ENCODE data around the gene REV1. TPM values are rescaled to one million over a fixed set of nuclear protein-coding genes. Genes with fewer than 3 reads are reported as not detected.
A peak's percentile ranks its signal among the peaks of the same experiment; 100 is the strongest.

The REV1 gene
- total and polyA plus RNA-seq, 2 of the 13 experiments (the other 11 are each of a cell fraction or from before 2014, with no cell fraction given) = 49.1 to 71.8 TPM

DNA sequence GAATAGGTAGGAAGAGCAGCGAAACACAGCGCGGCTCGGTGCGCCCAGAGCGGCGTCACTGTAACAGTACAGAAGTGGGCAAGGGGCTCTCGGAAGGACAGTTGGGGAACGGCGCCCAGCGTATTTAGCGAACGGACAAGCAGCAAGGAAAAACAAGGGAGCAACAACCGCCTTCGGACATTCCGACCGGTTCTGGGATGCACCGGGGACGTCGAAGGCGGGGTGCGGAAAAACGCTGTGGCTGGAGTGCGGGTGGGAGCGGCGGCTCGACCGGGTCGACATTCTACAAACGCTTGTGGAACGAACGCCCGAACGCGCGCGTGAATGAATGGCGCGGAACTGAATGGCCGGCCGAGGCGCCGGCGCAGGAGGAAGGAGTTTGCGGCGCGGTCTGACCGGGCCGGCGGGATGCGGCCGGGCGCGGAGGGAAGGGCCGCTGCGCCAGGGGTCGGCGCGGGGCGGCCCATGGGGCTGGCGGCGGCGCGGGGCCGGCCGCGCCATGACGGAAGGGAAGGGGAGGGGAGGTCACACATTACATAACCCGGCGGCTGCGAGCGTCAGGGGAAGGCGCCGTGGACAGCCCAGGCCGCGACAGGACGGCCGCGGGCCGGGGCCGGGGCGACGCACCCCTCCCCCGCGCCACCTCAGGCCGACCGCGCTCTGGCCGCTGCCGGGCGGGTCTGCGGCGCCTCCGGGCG lies 605 bp downstream of the REV1 start (continued):
- peak; percentile 70; the same call in 1 of the 2 replicates for TF ChIP-seq HES4 (CRISPR knock-in tag; IDR thresholded peaks at IDR 0.05; ENCODE audit: borderline replicate concordance)
- no peak for TF ChIP-seq ZNF543 (CRISPR knock-in tag; IDR thresholded peaks at IDR 0.05)
- no peak for TF ChIP-seq ZBTB8A (CRISPR knock-in tag; IDR thresholded peaks at IDR 0.05; ENCODE audit: borderline replicate concordance, low read depth)
- TF ChIP-seq SKIL (CRISPR knock-in tag; IDR thresholded peaks at IDR 0.05; ENCODE audit: borderline replicate concordance) = peak; percentile 8; the same call in 1 of the 2 replicates
- TF ChIP-seq ZNF407 (CRISPR knock-in tag; IDR thresholded peaks at IDR 0.05; ENCODE audit: not compliant biosample characterization) = peak; percentile 47
- 0 out of 2 replicates have a peak, but pooled peaks have one; percentile 44 for TF ChIP-seq TOE1 (CRISPR knock-in tag; IDR thresholded peaks at IDR 0.05)
- TF ChIP-seq ZFP36 (IDR thresholded peaks at IDR 0.05; ENCODE audit: borderline replicate concordance, low read depth, low read length, partially characterized antibody) = no peak
- peak; percentile 38; the same call in 1 of the 2 replicates for TF ChIP-seq GABPB1 (CRISPR knock-in tag; IDR thresholded peaks at IDR 0.05)
- no peak for TF ChIP-seq GRHL1 (CRISPR knock-in tag; conservative IDR thresholded peaks at IDR 0.05)
- TF ChIP-seq NFE2 (CRISPR knock-in tag; IDR thresholded peaks at IDR 0.05) = no peak; the same call in 1 of the 2 replicates
- TF ChIP-seq ZNF841 (CRISPR knock-in tag; IDR thresholded peaks at IDR 0.05; ENCODE audit: borderline replicate concordance) = peak; percentile 69; the same call in 1 of the 2 replicates
- TF ChIP-seq EHMT2 (IDR thresholded peaks at IDR 0.05; ENCODE audit: borderline replicate concordance, low read depth, low read length) = no peak
- no peak for TF ChIP-seq ZNF30 (CRISPR knock-in tag; IDR thresholded peaks at IDR 0.05)
- TF ChIP-seq ZSCAN31 (CRISPR knock-in tag; IDR thresholded peaks at IDR 0.05; ENCODE audit: low read depth) = no peak
- TF ChIP-seq ZIK1 (CRISPR knock-in tag; IDR thresholded peaks at IDR 0.05; ENCODE audit: borderline replicate concordance, low read depth) = no peak; the same call in 1 of the 2 replicates
- no peak for TF ChIP-seq ZFYVE20 (CRISPR knock-in tag; IDR thresholded peaks at IDR 0.05; ENCODE audit: borderline replicate concordance, low read depth)
